HG02798 (cell line): ENCODE measurements around the gene LMO1.

ENCODE experiments used
- ATAC-seq: cut with Tn5 transposase; IDR thresholded peaks from one replicate; pipeline ENCODE4 v1.9.1; 2021; ENCODE audit warnings: mild to moderate bottlenecking; ENCODE audit not compliant: unreplicated experiment, poor library complexity

Gene LMO1

DNA sequence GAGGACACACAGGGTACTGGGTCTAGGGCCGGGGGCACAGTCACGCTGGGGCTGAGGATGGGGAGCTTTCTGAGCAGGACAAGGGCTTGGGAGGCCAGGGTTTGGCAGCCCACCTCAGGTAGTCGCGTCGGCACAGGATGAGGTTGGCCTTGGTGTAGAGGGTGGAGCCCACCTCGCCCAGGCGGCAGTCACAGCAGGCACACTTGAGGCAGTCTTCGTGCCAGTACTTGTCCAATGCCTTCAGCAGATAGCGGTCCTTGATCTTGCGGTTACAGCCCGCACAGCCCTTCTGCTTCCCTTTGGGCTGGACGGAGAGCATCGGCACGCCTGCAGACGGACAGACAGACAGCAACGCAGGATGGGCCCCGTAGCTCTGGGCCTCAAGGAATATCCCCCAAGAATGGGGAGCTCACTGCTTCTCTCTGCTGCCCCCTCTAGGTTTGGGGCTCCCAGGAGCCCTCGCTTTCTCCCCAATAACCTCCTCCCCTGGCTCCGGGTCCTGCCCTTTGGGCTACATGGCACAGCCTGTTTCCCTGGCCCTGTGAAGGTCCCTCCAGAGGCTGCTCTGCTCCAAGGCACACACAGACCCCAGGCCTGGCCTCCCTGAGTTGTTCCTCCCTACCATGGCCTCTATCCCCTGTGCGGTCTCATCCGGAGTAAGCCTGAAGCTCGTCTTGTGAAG, 33.4 kb downstream of the LMO1 start:
- no peak for ATAC-seq

DNA sequence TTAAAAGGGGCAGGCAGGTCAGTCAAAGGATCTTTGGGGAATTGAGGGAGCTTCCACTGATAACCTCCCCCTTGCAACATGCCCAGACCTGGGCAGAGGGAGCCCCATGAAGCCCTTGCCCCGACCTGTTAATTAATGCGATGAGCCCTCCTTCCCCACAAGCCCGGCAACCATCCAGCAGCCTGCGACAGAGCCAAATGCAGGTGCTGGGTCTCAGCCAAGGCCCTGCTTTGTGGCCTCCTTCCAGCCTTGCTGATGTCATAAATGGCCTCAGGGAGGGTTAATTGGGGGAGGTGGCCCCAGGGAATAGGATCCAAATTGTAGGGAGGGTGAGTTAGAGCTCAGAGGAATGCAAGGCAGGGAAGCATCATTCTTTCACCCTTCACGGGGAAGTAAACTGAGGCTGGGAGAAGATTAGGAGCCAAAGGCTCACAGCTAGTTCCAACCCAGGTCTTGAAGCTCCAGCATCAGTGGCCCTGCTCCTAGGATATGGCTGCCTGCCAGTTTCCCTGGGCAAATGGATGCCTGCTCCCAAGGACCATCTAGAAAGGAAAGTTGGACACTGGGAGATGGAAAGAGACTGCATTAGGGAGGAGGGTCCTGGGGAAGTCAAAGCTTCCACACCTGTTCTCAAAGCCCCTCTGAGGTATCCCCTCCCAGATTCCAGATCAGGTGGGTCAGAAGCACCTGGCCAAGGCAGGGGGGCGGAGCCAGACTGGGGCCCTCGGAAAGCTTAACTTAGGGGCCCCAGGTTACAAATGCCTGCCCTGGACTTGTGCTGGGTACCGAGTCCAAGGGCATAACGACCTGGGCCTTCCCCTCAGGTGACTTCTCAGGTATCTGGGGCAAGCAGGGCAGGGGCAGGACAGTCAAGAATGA, 34.1 kb downstream of the LMO1 start:
- no peak for ATAC-seq

DNA sequence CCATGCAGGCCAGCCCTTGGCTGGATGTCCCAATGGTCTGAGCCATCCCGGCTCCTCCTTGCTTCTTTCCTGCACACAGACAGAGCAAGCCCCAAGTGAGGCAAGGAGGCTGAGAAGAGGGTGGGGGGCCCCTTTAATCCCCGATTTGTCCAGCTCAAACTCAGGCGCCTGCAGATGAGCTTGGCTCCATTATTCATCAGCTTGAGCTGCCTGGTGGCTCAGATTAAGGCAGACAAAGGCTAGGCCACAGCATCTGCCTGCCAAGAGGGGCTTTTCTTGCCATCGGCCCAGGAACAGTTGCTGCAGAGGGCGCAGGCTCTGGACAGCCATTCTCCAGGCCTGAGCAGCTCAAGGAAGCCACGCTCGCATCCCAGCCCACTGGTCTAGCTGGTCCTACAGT, 35.4 kb downstream of the LMO1 start:
- ATAC-seq: no peak

DNA sequence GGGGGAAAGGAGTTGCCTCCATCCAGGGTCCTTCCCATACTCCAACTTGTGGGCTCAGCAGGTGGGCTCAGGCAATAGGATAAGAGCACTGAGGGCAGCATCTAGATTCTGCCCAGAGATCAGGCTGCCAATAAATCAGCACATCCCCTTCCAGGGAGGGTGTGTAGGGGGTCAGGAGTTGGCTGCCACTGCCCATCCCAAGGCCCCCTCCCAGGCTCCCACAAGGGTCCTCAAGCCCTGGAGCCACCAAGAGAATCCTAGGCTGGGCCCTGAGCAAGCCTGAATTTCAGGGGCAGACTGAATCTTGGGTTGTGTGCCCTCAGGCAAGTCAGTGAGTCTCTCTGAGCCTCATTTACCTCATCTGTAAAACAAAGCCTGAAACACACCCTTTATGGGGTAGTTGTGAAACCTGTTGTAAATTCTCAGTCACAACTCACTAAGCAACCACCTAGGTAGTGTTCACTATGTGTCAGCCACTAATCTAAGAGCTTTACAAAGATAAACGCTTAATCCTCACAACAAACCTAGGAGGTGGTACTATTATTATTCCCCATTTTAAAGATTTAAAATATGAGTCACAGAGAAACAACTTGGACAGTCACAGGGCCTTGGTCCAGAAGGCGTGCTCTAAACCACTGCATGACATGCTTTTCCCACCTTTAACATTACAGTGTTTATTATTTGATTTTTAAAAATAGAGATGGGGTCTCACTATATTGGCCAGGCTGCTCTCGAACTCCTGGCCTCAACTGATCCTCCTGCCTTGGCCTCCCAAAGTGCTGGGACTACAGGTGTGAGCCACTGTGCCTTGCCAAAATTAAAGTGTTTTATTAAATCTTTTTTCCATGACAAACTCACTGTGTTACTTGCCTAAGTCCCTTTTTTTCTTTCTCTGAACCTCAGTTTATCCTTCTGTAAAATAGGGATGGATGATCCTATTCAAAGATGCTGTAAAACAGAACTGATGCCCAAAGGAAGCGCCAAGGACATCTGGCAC, 36.2 kb downstream of the LMO1 start:
- no peak for ATAC-seq

DNA sequence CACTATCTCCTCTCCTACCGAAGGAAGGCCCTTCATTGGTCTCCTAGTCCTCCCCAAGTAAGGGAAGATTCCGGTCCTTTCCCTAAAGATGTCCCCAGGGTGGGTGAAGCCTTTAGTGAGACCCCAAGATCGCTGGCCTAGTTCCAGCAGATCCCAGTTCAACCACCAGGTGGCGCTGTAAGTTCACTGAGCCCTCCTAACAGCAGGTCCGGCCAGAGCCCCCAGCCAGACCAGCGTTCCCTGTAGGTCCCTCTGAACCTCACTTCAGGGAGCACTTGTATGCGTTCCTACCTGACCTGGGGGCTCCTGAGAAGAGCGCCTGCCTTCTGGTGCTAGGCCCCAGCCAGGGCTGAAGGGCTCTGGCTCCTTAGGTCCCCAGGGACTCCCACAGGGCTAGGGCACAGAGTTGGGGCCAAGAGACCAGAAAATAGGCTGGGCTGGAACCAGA, 38.1 kb downstream of the LMO1 start:
- peak; percentile 69 for ATAC-seq

DNA sequence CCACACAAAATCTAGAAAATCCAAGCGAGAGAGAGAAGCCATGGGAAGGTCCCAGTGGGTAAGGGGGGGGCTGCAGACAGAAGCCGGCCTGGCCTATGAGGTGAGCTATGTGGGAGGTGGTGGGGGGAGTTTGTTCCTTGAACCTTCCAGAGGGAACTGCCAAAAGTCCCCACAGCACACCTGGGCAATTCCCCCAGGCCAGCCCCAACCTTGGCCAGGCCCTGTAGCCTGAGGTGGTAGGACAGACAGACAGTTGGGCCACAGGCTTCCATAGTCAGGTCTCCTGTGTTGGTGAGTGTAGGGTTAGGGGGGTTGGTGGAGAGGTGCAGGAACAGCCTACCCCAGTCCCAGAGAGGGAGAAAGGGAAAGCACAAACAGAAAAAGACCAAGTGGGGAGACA, 39.0 kb downstream of the LMO1 start:
- no peak for ATAC-seq

DNA sequence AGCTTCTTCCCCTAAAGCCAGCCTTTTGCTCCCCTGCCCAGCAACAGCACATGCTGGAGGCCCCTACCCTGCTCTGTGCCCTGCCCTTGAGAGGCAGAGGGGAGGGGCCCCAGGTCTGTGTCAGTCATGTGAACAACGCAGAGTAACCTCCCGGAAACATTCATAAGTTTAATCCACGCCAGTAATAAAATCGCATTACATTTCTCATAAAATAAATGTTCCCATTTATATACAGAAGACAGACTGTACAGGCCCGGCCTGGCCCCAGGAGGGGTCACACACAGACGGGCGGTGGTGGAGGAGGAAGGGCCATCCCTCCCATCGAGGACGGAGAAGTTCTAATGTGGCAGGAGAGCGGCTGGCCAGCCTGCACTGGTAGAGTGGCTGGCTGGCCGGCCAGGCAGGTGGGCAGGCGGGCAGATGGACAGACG, 39.5 kb downstream of the LMO1 start:
- no peak for ATAC-seq

DNA sequence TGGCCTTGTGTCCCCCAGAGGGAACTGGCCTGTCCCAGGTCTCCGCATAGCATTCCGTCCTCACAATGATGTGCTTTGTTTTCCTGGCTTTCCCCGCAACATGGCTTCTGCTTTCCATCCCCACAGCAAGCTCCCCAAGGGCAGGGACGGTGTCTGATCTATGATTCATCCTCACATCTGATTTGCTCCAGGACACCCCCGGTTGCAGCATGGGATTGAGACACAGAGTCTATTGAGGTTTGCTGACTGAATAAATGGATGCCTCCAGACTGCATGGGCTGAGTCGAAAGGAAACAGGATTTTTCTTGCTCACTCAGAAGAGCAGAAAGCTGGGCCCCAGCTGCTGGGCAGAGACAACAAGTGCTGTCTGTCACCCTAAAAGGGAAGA, 40.2 kb downstream of the LMO1 start:
- no peak for ATAC-seq

DNA sequence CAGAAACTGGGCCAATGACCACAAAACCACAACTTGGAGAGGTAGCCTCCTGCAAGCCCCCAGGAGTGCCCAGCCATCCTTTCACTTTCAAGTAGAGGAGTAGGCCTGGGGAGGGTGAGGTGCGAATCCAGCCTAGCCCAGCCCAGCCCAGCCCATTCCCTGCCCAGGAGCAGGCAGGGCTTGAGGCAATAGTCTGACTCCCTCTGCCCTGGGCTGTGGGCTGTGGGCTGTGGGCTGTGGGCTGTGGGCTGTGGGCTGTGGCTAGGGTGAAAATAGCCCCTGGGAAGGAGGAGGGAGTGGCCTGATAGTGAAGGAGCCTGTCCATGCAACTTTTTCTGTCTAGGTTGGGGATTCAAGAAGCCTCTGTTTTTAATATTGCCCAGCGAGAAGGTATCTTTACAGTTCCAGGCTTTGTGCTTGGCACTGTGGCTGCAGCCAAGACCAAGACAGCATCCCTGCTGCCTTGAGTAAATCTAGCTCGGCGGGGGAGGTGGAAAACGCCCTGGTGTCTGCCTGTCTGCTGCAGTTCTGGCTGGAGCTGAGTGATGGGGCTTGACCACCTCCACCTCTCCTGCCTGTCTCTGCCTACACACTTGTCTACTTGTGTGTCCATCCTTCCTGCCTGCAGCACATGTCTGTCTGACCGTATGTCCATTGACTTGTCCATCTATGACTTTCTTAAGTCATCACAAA, 40.7 kb downstream of the LMO1 start:
- ATAC-seq: no peak

DNA sequence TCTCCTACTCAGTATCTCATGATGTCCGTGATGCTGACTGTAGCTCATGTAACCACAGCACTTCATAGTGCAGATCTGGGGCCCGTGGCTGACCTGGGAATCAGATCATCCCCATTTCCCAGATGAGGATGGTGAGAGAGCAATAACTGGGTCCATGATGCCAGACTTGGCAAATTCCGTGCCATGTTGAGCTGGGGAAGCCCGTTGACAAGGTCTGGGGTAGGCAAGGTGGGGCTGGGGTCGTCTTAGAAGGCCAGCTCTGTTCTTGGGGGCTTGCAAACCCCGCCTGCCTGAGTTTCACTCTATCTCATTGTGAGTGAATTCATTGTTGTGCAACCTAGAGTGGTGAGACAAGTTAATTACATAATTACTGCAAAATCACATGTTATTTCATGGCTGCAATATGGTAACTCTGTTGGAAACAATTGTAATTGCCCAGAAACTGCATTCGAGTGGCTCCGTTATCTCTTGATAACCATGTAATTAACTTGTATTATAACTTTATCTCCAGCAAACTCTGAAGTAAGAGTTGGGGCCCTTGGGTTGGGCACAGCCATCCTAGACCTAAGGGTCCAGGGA, 41.7 kb downstream of the LMO1 start:
- ATAC-seq: no peak

DNA sequence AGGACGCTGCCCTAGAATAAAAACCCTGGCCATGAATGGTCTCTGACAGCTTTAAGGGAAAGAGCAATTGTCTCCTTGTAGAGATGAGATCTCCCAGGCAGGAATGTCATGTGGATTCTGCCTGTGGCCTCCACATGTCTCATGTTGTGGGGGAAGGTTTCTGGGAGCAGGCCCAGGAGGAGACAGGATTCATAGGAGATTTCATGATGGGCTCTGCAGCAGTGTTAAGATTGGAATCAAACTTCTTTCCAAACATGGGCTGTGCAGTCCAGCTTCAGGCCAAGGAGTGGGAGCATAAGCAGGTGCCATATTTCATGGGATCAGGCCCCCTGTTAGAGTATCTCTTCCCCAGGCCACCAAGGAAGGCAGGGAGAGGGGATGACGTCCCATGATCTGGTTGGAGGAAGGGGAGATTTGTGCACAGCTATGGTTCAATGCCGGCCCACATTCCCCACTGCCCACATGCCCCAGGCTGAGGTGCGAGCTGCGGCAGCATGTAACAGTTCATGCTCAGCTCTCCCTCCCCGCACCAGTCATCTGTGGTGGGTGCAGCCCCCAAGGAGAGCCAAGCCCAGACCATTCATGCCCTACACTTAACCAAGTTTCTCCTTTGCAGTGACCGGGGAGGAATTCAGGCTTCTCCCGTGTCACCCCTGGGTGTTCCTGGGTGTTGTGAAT, 42.5 kb downstream of the LMO1 start:
- ATAC-seq: no peak

DNA sequence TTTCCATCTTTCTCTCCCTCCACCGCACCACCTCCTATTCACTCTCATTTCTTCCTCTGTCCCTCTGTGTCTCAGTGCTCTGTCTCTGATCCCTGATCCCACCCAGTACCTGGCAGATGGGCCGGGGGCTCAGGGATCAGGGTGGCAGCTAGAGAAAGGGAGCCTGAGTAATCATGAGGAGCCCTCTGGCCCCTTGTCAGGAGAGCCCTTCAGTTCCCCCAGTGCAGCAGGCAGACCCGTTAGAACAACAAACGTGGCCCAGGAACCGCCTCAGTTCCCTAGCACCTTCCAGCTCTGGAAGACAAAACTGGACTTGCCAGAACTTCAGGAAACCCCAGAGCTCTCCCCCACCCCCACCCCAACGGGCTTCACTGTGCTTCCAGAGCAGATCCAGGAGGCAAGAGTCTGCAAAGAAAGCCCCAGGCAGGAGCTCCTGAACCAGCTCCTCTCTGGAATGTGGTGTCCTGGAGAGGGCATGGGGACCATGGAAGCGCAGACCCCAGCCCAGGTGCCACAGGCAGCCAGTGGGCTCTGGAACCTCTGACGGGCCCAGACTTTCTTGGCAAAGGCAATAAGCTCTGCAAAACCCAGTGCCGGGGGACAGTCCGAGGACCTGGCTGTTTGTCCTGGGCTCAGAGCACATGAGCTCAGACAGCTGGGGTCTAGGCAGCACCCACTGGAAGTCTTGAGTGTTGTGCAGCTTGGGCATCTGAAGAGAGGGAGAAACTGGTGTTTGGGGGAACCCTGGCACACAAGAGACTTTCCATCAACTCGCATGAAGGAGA, 43.2 kb downstream of the LMO1 start:
- ATAC-seq: no peak

DNA sequence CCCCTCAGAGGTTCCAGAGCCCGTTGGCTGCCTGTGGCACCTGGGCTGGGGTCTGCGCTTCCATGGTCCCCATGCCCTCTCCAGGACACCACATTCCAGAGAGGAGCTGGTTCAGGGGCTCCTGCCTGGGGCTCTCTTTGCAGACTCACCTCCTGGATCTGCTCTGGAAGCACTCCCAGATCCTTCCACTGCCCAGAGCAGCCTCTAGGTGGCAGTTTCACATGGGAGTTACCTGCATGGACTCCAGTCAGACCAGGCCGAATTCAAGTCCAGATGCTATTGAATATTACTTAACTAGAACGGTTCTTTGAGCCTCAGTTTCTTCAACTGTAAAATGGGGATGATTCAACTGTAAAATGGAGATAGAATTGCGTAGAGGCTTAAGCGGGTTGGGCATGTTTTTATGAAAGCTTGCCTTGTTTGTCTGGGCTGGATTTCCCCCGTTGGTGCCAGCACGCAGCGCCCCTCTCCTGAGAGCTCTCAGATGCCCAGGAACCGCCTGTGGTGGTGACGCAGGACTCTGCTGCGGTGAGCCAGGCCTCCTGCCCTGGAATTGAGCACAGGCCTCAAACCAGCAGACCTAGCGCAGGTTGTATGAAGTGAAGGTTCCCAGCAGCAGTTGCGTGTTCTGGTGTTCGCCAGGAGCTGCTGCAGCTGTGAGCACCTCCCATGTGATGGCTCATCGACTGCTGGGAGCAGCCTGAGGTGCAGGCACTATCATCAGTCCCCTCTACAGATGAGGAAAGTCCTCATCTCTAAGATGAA, 44.2 kb downstream of the LMO1 start:
- peak; percentile 72 for ATAC-seq

DNA sequence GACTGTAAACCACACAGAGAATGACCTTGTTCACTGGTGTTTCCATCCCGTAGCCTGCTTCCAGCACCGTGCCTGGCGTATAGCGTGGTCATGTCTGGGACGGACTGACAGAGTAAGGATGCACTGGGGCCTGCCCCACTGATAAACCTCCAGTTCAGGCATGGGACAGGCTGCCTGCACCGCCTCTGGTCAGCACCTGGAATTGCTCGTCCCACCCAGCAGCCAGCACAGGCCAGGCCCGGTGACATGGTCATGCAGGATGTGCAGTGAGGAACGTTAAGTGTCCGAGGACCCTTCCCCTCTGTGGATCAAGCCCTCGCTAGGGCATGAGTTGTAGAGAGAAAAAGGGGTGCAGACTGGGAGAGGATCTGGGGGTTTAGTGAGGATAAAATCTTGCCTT, 44.8 kb downstream of the LMO1 start:
- no peak for ATAC-seq

DNA sequence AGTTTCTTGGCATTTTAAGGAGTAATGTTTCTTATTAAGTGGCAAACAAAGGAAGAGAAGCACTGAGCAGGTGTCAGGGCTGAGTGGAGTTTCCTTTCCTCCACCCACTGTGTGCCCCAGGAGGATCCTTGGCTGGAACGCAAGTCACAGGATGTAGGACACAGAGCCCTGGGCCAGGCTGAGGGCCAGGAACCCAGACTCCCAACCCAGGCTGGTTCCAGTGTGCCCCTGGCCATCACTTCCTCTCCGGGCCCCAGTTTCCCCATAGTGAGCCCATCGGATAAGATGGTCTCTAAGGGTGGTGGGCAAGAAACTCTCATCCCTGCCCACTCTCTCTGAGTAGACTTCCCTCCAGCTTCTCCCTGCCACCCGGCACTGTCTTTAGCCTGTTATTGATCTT, 45.3 kb downstream of the LMO1 start:
- no peak for ATAC-seq

DNA sequence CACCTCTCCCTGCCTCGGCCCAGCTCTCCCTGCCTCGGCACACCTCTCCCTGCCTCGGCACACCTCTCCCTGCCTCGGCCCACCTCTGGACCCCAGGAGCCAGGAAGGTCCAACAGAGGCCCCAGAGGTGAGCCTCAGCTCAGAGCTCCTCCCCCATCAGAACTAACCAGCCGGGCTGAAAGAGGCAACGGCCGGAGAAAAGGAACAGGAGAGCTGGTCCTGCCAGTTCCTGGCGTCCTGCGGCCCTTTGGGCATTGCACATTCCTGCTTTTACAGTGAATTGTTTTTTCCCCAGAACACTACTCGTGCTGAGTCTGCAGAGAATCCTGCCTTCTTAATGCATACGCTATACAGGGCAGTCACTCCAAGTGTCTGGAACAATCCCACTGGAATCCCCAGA, 45.8 kb downstream of the LMO1 start:
- no peak for ATAC-seq

DNA sequence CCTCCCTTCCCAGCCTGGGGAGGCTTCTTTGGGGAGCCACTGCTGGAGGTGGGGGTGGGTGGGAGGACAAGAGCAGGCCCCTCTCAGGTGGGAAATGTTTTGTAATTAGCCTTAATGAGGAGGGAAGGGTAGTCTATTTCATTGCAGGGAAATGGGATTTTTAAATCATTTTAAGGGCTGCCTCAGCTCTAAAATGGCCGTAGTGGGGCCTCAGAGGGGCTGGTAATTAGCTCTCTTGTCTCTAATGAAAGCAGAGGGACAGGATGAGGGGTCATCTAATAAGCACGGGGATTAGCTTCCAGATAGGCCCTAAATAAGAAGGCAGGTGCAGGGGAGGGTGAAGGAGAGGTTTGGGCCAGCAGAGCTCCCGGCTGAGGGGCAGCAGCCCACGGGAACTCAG, 46.5 kb downstream of the LMO1 start:
- no peak for ATAC-seq

DNA sequence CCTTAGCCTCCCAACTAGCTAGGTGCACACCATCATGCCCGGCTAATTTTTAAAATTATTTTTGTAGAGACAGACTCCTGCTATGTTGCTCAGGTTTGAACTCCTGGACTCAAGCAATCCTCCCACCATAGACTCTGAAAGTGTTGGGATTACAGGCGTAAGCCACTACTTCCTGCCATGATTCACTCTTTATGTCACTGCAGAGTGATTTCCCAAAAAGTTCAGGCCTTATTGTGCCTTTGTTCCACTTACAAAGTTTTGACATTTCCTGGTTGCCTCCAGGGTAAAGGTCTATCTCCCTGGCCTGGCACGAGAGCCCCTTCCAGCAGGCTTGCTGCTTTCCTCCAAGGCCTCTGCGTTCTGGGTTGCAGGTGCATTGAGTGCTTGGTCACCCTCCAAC, 50.3 kb downstream of the LMO1 start:
- ATAC-seq: no peak
